GM12878 (cell line): ENCODE results near the gene LPCAT2. TPM values are rescaled to one million over a fixed set of nuclear protein-coding genes. Genes with fewer than 3 reads are reported as not detected.

Experiments used
- ATAC-seq: fragments of 200-7000 bp; cut with Tn5 transposase; 3 replicates; pipeline ENCODE4 v1.9.1; 2020; ENCODE audit warnings: mild to moderate bottlenecking, moderate library complexity
- BruUV-seq: library from RNA; stranded (reverse); fragments of 400-500 nt; replicated peaks from 2 replicates; lab custom pipeline; 2021; lab: Mats Ljungman, UMichigan
- CTCF ChIA-PET: fragments of 300-600 bp; sonication (Branson Sonifier 250); formaldehyde crosslinking; extraction: SDS; loops from one replicate; lab custom pipeline; 2021; ENCODE audit warnings: inconsistent platforms; lab: Yijun Ruan, JAX
- POLR2A ChIA-PET: fragments of 350-600 bp; formaldehyde crosslinking; extraction: SDS; loops from one replicate; lab custom pipeline; 2021; ENCODE audit warnings: inconsistent platforms; lab: Charles Lee
- RAD21 ChIA-PET: fragments of 300-600 bp; sonication (Branson Sonifier 250); formaldehyde crosslinking; loops from one replicate; lab custom pipeline; 2023; ENCODE audit warnings: antibody characterized with exemption; ENCODE audit not compliant: unreplicated experiment; lab: Charles Lee
- SMC1A ChIA-PET: fragments of 300-600 bp; sonication (Branson Sonifier 250); formaldehyde crosslinking; loops from one replicate; lab custom pipeline; 2023; ENCODE audit not compliant: unreplicated experiment, uncharacterized antibody; lab: Charles Lee
- DNase-seq: peaks from one replicate; pipeline ENCODE4 v3.0.0-alpha.2; 2011; ENCODE audit warnings: low read depth, low spot score
- FAIRE-seq: peaks from 3 replicates; lab custom pipeline; 2011; peaks lifted over from hg19 to GRCh38; lab: Jason Lieb, UNC
- H2AFZ ChIP-seq: 2 replicates; pipeline ENCODE4 v1.6.0; 2011; ENCODE audit warnings: low read depth, low read length, control low read depth; ENCODE audit not compliant: control insufficient read depth
- H3K27ac ChIP-seq: 2 replicates; pipeline ENCODE4 v1.5.1; 2011; ENCODE audit warnings: control low read depth; ENCODE audit not compliant: control insufficient read depth, insufficient read depth
- H3K27me3 ChIP-seq, 2 experiments: replicated peaks in 1 of 2; 2 replicates each; pipeline versions ENCODE4 v1.6.0 to v1.6.1; 2011; ENCODE audit warnings: low read length in 1 of 2; ENCODE audit not compliant: control insufficient read depth in 2 of 2, insufficient read depth in 2 of 2
- H3K36me3 ChIP-seq, 2 experiments: 2 replicates each; pipeline ENCODE4 v1.5.1; 2011; ENCODE audit warnings: low read length in 1 of 2; ENCODE audit not compliant: control insufficient read depth in 2 of 2, insufficient read depth in 2 of 2
- H3K4me1 ChIP-seq: 2 replicates; pipeline ENCODE4 v1.6.1; 2011; ENCODE audit warnings: mild to moderate bottlenecking, low read length, moderate library complexity, mixed read lengths; ENCODE audit not compliant: control insufficient read depth, insufficient read depth
- H3K4me2 ChIP-seq: 2 replicates; pipeline ENCODE4 v1.6.0; 2011; ENCODE audit warnings: control low read depth; ENCODE audit not compliant: control insufficient read depth, insufficient read depth
- H3K4me3 ChIP-seq: fragments of 200-600 bp; sonication (generic); 2 replicates; pipeline ENCODE4 v1.5.1; 2016
- H3K79me2 ChIP-seq: 2 replicates; pipeline ENCODE4 v1.6.0; 2011; ENCODE audit warnings: low read length; ENCODE audit not compliant: control insufficient read depth, insufficient read depth
- H3K9ac ChIP-seq: 2 replicates; pipeline ENCODE4 v1.8.0; 2011; ENCODE audit warnings: low read length, control low read depth, mixed read lengths; ENCODE audit not compliant: control insufficient read depth, insufficient read depth
- H3K9me3 ChIP-seq: replicated peaks from 3 replicates; pipeline ENCODE4 v1.5.1; 2011; ENCODE audit warnings: mild to moderate bottlenecking, low read length; ENCODE audit not compliant: control insufficient read depth, insufficient read depth
- H4K20me1 ChIP-seq: 2 replicates; pipeline ENCODE4 v1.6.0; 2011; ENCODE audit not compliant: control insufficient read depth, insufficient read depth
- HSF1 ChIP-seq: fragments of 150-350 bp; IDR thresholded peaks from 2 replicates; pipeline ENCODE4 v1.6.1; 2014; ENCODE audit warnings: mild to moderate bottlenecking, low read depth, low read length
- KLF5 ChIP-seq: fragments of 450-650 bp; IDR thresholded peaks from 2 replicates; pipeline ENCODE4 v1.6.1; 2014; ENCODE audit warnings: mild to moderate bottlenecking; ENCODE audit not compliant: partially characterized antibody
- NKRF ChIP-seq: fragments of 450-650 bp; conservative IDR thresholded peaks from 2 replicates; pipeline ENCODE4 v1.6.1; 2017; ENCODE audit warnings: mild to moderate bottlenecking, moderate library complexity
- RELB ChIP-seq: fragments of 450-650 bp; IDR thresholded peaks from 2 replicates; pipeline ENCODE4 v1.6.1; 2017; ENCODE audit warnings: low read depth, mild to moderate bottlenecking, moderate library complexity
- SMAD5 ChIP-seq: IDR thresholded peaks from 2 replicates; pipeline ENCODE4 v1.6.1; 2016; ENCODE audit warnings: antibody characterized with exemption, low read depth
- TARDBP ChIP-seq: IDR thresholded peaks from 2 replicates; pipeline ENCODE4 v1.6.1; 2016; ENCODE audit warnings: borderline replicate concordance
- WGBS: methylation state at CpG from one replicate; pipeline ENCODE4 v1.1.6; 2016; ENCODE audit warnings: low lambda C conversion rate; ENCODE audit not compliant: insufficient replicate concordance, insufficient coverage; ENCODE audit errors: missing lambda C conversion rate; 5-methylcytosine and 5-hydroxymethylcytosine counted together
- in situ Hi-C: fragments of 300-500 bp; cut with MboI; formaldehyde crosslinking; loops from 9 replicates; pipeline ENCODE4 v1.14.3; 2018; ENCODE audit warnings: mixed read lengths
- intact Hi-C: fragments of 100-400 bp; cut with micrococcal nuclease; formaldehyde crosslinking; loops from one replicate; pipeline ENCODE4 v1.14.2; 2022; ENCODE audit not compliant: unreplicated experiment
- polyA plus RNA-seq, 11 experiments: library from polyadenylated mRNA; depleted of rRNA in 4 of 11; unstranded in 6 of 11; stranded (reverse) in 5 of 11; fragments of >200 nt; fragmentation: Nextera tagmentation in 4 of 11; fragmentation: Illumina TruSeq in 1 of 11; extraction: Ambion mirVana in 4 of 11; extraction: Trizol in 1 of 11; gene quantifications; 1 replicate in 1 of 11; 2 replicates in 10 of 11; pipeline versions ENCODE4 v1.2.1 to v1.2.3, GENCODE V29; 2011 to 2016; ENCODE audit warnings: inconsistent platforms in 2 of 11, missing spikeins in 2 of 11, low read depth in 1 of 11
- total RNA-seq, 4 experiments: library from RNA; depleted of rRNA in 3 of 4; stranded (reverse); fragments of >200 nt in 3 of 4; fragmentation: Illumina TruSeq in 1 of 4; extraction: Trizol in 1 of 4; gene quantifications; 2 replicates each; pipeline versions ENCODE4 v1.2.1 to v1.2.3, GENCODE V29; 2013 to 2021

Gene LPCAT2
- total and polyA plus RNA-seq, 10 of the 15 experiments (the other 5 are each of a cell fraction or from before 2014, with no cell fraction given), result 0.01 TPM; not detected in 9

- Histone ChIP-seq H3K9ac (no peak overlapping the region), H3K79me2 (no peaks in the 10 kb centered on the region), H3K4me2 (no peak overlapping the region), H3K36me3 (no peaks in the 10 kb centered on the region), H3K4me3 (no peak overlapping the region), H2AFZ (no peak overlapping the region), H3K27me3 (no peaks in the 10 kb centered on the region; a peak in 1 of 4 replicates), H3K4me1 (no peaks in the 10 kb centered on the region), H4K20me1 (no peaks in the 10 kb centered on the region), H3K27ac (no peak overlapping the region), H3K9me3 (no peaks in the 10 kb centered on the region)
- RAD21 ChIA-PET, result no interaction called here
- BruUV-seq, result no TSS peak
- POLR2A ChIA-PET, result no interaction called here
- CTCF ChIA-PET, result no interaction called here
- FAIRE-seq, result no peak
- TF ChIP-seq SMAD5 (no peak), HSF1 (no peak)
- ATAC-seq, result no peak
- WGBS, result 19% methylated on average over 7 of the region's 7 CpGs
- SMC1A ChIA-PET, result no interaction called here
- DNase-seq, result no peak
- intact Hi-C loops (no loop called here), in situ Hi-C loops (no loop called here)
Measured at GRCh38 chr16:55491691-55492090, 17.2 kb upstream of the LPCAT2 start.

DNA sequence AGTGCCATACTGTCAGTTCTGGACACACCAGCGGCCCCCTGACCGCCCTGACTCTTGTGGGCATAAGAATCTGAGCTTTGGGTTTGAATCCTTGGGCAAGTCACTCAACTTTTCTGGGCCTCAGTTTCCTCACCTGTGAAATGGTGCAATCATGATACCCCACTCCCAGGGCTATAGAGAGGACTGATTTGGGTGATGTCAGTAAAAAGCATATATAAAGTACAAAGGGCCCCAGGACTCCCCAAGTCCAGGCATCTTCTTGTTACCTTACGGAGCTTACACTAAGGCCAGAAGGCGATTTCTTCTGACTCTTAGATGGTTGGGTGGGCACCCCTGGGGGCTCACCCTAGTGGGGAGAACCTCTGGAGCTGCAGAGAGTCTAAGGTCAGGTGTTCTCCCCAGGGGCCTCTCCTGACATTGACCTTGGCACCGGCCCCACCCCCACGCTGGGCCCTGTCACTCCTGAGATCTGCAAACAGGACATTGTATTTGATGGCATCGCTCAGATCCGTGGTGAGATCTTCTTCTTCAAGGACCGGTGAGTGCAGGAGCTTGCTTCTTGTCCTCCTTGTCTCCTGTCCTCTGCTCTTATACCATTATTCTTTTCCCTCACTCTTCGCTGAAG, 16.0 kb upstream of the LPCAT2 start:
- no TSS peak for BruUV-seq
- no peak for FAIRE-seq

More for the DNA sequence above, 16.0 kb upstream of the LPCAT2 start:
- SMC1A ChIA-PET, result no interaction called here
- CTCF ChIA-PET, result no interaction called here
- H2AFZ ChIP-seq, result no peak overlapping the region
- no peak for ATAC-seq
- H3K27ac ChIP-seq, result no peak overlapping the region
- 19% methylated on average over 10 of the region's 10 CpGs for WGBS
- H3K9me3 ChIP-seq, result no peaks in the 10 kb centered on the region
- no peak for TF ChIP-seq KLF5
- TF ChIP-seq RELB, result no peak
- TF ChIP-seq TARDBP, result no peak
- TF ChIP-seq NKRF, result no peak
- no peak overlapping the region for H3K4me2 ChIP-seq
- H3K27me3 ChIP-seq, result no peaks in the 10 kb centered on the region; a peak in 1 of 4 replicates
- no peaks in the 10 kb centered on the region for H3K79me2 ChIP-seq
- intact Hi-C loops, result no loop called here
- RAD21 ChIA-PET, result no interaction called here
- DNase-seq, result no peak
- no peaks in the 10 kb centered on the region for H3K4me1 ChIP-seq
- H4K20me1 ChIP-seq, result no peaks in the 10 kb centered on the region
- no peak overlapping the region for H3K4me3 ChIP-seq
- H3K36me3 ChIP-seq, result no peaks in the 10 kb centered on the region
- H3K9ac ChIP-seq, result no peak overlapping the region
- POLR2A ChIA-PET, result no interaction called here
- in situ Hi-C loops, result no loop called here
